Neural cell (in vitro differentiated cells): Measurements from ENCODE around the gene GPR22. TPM values are rescaled to one million over a fixed set of nuclear protein-coding genes. Genes with fewer than 3 reads are reported as not detected.

ENCODE experiments used
- H2AFZ ChIP-seq: fragments of 200-600, 300-800 bp; sonication (generic), shearing (Covaris generic); 2 replicates; pipeline ENCODE4 v1.6.0; 2014; ENCODE audit warnings: low read depth, mild to moderate bottlenecking, antibody characterized with exemption, low read length, moderate library complexity
- H3F3A ChIP-seq: fragments of 200-600 bp; shearing (Covaris generic); 2 replicates; pipeline ENCODE4 v1.6.1; 2016; ENCODE audit warnings: mild to moderate bottlenecking, moderate library complexity, mixed read lengths, antibody characterized with exemption, low read length; ENCODE audit not compliant: insufficient read depth, poor library complexity, severe bottlenecking
- H3K27ac ChIP-seq: fragments of 200-600, 300-800 bp; sonication (generic), shearing (Covaris generic); 2 replicates; pipeline ENCODE4 v1.5.1; 2014; ENCODE audit warnings: mild to moderate bottlenecking, low read length, moderate library complexity
- H3K27me3 ChIP-seq: fragments of 300-800, 200-600 bp; sonication (generic), shearing (Covaris generic); 2 replicates; pipeline ENCODE4 v1.6.0; 2014; ENCODE audit warnings: mild to moderate bottlenecking, low read depth, low read length, moderate library complexity; ENCODE audit not compliant: insufficient read depth
- H3K36me3 ChIP-seq: fragments of 300-800, 200-600 bp; sonication (generic), shearing (Covaris generic); 2 replicates; pipeline ENCODE4 v1.5.1; 2014; ENCODE audit warnings: mild to moderate bottlenecking, antibody characterized with exemption, low read length, moderate library complexity; ENCODE audit not compliant: insufficient read depth
- H3K4me2 ChIP-seq: fragments of 300-800, 200-600 bp; sonication (generic), shearing (Covaris generic); 2 replicates; pipeline ENCODE4 v1.6.0; 2014; ENCODE audit warnings: mild to moderate bottlenecking, low read length
- H3K4me3 ChIP-seq: fragments of 300-800, 200-600 bp; sonication (generic), shearing (Covaris generic); 2 replicates; pipeline ENCODE4 v1.5.1; 2014; ENCODE audit warnings: mild to moderate bottlenecking, low read length, moderate library complexity
- H3K79me2 ChIP-seq: fragments of 200-600 bp; shearing (Covaris generic); replicated peaks from 2 replicates; pipeline ENCODE4 v1.6.0; 2014; ENCODE audit warnings: mild to moderate bottlenecking, low read length, moderate library complexity; ENCODE audit not compliant: insufficient read depth
- H3K9ac ChIP-seq: fragments of 300-800, 200-600 bp; sonication (generic), shearing (Covaris generic); 2 replicates; pipeline ENCODE4 v1.6.1; 2016; ENCODE audit warnings: mild to moderate bottlenecking, low read length, mixed read lengths
- H3K9me2 ChIP-seq: fragments of 200-600 bp; shearing (Covaris generic); 2 replicates; pipeline ENCODE4 v1.6.1; 2016; ENCODE audit warnings: mild to moderate bottlenecking, low read length, mixed read lengths; ENCODE audit not compliant: insufficient read depth
- H3K9me3 ChIP-seq: fragments of 200-600, 300-800 bp; sonication (generic), shearing (Covaris generic); 2 replicates; pipeline ENCODE4 v1.6.1; 2016; ENCODE audit warnings: mild to moderate bottlenecking, mixed run types, low read length, moderate library complexity, mixed read lengths
- H4K20me1 ChIP-seq: fragments of 200-600 bp; shearing (Covaris generic); 2 replicates; pipeline ENCODE4 v1.6.1; 2016; ENCODE audit warnings: mild to moderate bottlenecking, mixed run types; ENCODE audit not compliant: insufficient read depth
- EP300 ChIP-seq: fragments of 450-650 bp; conservative IDR thresholded peaks from 2 replicates; pipeline ENCODE4 v1.6.1; 2014; ENCODE audit warnings: antibody characterized with exemption, mild to moderate bottlenecking, moderate library complexity; ENCODE audit not compliant: poor library complexity, severe bottlenecking
- EZH2 ChIP-seq: fragments of 200-600, 300-800 bp; shearing (Covaris generic), sonication (generic); IDR thresholded peaks from 2 replicates; pipeline ENCODE4 v1.6.1; 2014; ENCODE audit warnings: antibody characterized with exemption, low read length, borderline replicate concordance, mild to moderate bottlenecking; ENCODE audit not compliant: insufficient read depth, poor library complexity, severe bottlenecking
- MXI1 ChIP-seq: fragments of 450-650 bp; conservative IDR thresholded peaks from 2 replicates; pipeline ENCODE4 v1.6.1; 2014; ENCODE audit warnings: antibody characterized with exemption, mild to moderate bottlenecking; ENCODE audit not compliant: poor library complexity, severe bottlenecking
- POLR2AphosphoS5 ChIP-seq: IDR thresholded peaks from 2 replicates; pipeline ENCODE4 v1.6.1; 2012
- RAD21 ChIP-seq: fragments of 450-650 bp; conservative IDR thresholded peaks from 2 replicates; pipeline ENCODE4 v1.6.1; 2014; ENCODE audit warnings: antibody characterized with exemption, mild to moderate bottlenecking, moderate library complexity
- SMC3 ChIP-seq: fragments of 450-650 bp; conservative IDR thresholded peaks from 2 replicates; pipeline ENCODE4 v1.6.1; 2014; ENCODE audit warnings: antibody characterized with exemption, mild to moderate bottlenecking, moderate library complexity; ENCODE audit not compliant: poor library complexity
- TAF1 ChIP-seq: IDR thresholded peaks from 2 replicates; pipeline ENCODE4 v1.6.1; 2012; ENCODE audit warnings: low read depth
- polyA plus RNA-seq: library from polyadenylated mRNA; depleted of rRNA; stranded (reverse); fragments of >200 nt; gene quantifications from 2 replicates; pipeline ENCODE4 v1.2.3, GENCODE V29; 2014
- TF ChIP-seq, protein P1 (sequence below): IDR thresholded peaks from 2 replicates; pipeline ENCODE4 v1.6.1; 2012; ENCODE audit warnings: borderline replicate concordance
- TF ChIP-seq, protein P2 (sequence below): fragments of 450-650 bp; IDR thresholded peaks from 2 replicates; pipeline ENCODE4 v1.5.1; 2014; ENCODE audit warnings: antibody characterized with exemption, mild to moderate bottlenecking, moderate library complexity; ENCODE audit not compliant: poor library complexity, severe bottlenecking

GPR22 gene
- polyA plus RNA-seq, 1 donor from 2014 or later: 64.1 TPM

DNA sequence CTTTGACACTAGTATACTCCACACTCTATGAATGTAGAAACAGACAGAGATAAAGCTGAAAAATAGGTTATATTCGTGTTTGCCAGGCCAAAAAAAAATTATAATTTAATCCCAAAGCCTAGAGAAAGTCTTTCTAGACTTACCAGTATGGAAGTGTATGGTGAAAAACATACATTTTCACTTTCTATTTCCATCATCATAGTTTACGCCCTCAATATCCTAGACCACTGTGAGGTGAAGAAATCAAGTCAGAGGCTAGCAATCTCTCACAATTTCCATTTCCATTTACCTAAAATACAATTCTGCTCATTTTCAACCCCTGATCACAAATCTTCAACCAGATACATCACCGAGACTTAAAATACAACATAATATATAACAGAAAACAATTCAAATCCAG lies 16.2 kb downstream of the GPR22 start:
- no peaks in the 10 kb centered on the region for H3K36me3 ChIP-seq
- no peak overlapping the region for H3K4me3 ChIP-seq
- H3K79me2 ChIP-seq: no peaks in the 10 kb centered on the region
- no peaks in the 10 kb centered on the region for H3K9me3 ChIP-seq
- no peak overlapping the region for H2AFZ ChIP-seq
- no peaks in the 10 kb centered on the region for H4K20me1 ChIP-seq
- no peak overlapping the region for H3K27ac ChIP-seq
- TF ChIP-seq SMC3: no peak
- no peak for TF ChIP-seq TAF1
- TF ChIP-seq EP300: no peak
- no peak for TF ChIP-seq POLR2AphosphoS5
- TF ChIP-seq, protein P1, sequence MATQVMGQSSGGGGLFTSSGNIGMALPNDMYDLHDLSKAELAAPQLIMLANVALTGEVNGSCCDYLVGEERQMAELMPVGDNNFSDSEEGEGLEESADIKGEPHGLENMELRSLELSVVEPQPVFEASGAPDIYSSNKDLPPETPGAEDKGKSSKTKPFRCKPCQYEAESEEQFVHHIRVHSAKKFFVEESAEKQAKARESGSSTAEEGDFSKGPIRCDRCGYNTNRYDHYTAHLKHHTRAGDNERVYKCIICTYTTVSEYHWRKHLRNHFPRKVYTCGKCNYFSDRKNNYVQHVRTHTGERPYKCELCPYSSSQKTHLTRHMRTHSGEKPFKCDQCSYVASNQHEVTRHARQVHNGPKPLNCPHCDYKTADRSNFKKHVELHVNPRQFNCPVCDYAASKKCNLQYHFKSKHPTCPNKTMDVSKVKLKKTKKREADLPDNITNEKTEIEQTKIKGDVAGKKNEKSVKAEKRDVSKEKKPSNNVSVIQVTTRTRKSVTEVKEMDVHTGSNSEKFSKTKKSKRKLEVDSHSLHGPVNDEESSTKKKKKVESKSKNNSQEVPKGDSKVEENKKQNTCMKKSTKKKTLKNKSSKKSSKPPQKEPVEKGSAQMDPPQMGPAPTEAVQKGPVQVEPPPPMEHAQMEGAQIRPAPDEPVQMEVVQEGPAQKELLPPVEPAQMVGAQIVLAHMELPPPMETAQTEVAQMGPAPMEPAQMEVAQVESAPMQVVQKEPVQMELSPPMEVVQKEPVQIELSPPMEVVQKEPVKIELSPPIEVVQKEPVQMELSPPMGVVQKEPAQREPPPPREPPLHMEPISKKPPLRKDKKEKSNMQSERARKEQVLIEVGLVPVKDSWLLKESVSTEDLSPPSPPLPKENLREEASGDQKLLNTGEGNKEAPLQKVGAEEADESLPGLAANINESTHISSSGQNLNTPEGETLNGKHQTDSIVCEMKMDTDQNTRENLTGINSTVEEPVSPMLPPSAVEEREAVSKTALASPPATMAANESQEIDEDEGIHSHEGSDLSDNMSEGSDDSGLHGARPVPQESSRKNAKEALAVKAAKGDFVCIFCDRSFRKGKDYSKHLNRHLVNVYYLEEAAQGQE: no peak
- TF ChIP-seq EZH2: no peak
- TF ChIP-seq, protein P2, sequence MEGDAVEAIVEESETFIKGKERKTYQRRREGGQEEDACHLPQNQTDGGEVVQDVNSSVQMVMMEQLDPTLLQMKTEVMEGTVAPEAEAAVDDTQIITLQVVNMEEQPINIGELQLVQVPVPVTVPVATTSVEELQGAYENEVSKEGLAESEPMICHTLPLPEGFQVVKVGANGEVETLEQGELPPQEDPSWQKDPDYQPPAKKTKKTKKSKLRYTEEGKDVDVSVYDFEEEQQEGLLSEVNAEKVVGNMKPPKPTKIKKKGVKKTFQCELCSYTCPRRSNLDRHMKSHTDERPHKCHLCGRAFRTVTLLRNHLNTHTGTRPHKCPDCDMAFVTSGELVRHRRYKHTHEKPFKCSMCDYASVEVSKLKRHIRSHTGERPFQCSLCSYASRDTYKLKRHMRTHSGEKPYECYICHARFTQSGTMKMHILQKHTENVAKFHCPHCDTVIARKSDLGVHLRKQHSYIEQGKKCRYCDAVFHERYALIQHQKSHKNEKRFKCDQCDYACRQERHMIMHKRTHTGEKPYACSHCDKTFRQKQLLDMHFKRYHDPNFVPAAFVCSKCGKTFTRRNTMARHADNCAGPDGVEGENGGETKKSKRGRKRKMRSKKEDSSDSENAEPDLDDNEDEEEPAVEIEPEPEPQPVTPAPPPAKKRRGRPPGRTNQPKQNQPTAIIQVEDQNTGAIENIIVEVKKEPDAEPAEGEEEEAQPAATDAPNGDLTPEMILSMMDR: no peak
- TF ChIP-seq RAD21: no peak
- TF ChIP-seq MXI1: no peak
- no peak overlapping the region for H3K9ac ChIP-seq
- no peaks in the 10 kb centered on the region for H3K27me3 ChIP-seq
- H3K9me2 ChIP-seq: no peaks in the 10 kb centered on the region
- H3F3A ChIP-seq: no peaks in the 10 kb centered on the region
- no peak overlapping the region for H3K4me2 ChIP-seq

GRCh38 chr7:107492875-107493274 lies 23.0 kb downstream of the GPR22 start:
- H3K9ac ChIP-seq: no peak overlapping the region
- no peaks in the 10 kb centered on the region for H3F3A ChIP-seq
- H4K20me1 ChIP-seq: no peaks in the 10 kb centered on the region
- TF ChIP-seq TAF1: no peak
- no peak for TF ChIP-seq EZH2
- no peak overlapping the region for H3K4me2 ChIP-seq
- H3K9me3 ChIP-seq: no peaks in the 10 kb centered on the region
- H3K27ac ChIP-seq: no peak overlapping the region
- no peak overlapping the region for H3K4me3 ChIP-seq
- H3K27me3 ChIP-seq: no peaks in the 10 kb centered on the region
- no peaks in the 10 kb centered on the region for H3K36me3 ChIP-seq
- H2AFZ ChIP-seq: no peak overlapping the region
- H3K9me2 ChIP-seq: no peaks in the 10 kb centered on the region
- H3K79me2 ChIP-seq: no peaks in the 10 kb centered on the region

DNA sequence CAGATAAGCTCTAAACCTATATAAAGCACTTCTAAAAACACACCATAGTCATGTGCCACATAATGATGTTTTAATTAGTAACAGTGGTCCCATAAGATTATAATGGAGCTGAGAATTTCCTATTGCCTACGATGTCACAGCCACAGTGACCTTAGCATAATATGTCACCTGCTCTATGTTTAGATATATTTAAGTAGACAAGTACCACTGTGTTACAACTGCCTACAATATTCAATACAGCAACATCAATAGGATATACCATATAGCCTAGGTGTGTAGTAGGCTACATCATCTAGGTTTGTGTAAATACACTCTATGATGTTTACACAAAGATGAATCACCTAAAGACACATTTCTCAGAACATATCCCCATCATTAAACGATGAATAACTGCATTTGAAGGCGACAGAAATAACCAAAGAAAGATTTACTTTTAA lies 24.5 kb downstream of the GPR22 start:
- Histone ChIP-seq H3K36me3 (no peaks in the 10 kb centered on the region), H3K9me2 (no peaks in the 10 kb centered on the region), H4K20me1 (no peaks in the 10 kb centered on the region), H3K9me3 (no peaks in the 10 kb centered on the region), H3F3A (no peaks in the 10 kb centered on the region), H3K4me2 (no peak overlapping the region), H3K79me2 (no peaks in the 10 kb centered on the region), H3K27ac (no peak overlapping the region), H3K4me3 (no peak overlapping the region), H2AFZ (no peak overlapping the region), H3K27me3 (no peaks in the 10 kb centered on the region), H3K9ac (no peak overlapping the region)
- TF ChIP-seq, protein P1: no peak
- TF ChIP-seq RAD21 (no peak), TAF1 (no peak), EZH2 (no peak), EP300 (no peak), POLR2AphosphoS5 (no peak), SMC3 (no peak), MXI1 (no peak)
- TF ChIP-seq, protein P2: no peak
